Measurements from ENCODE around the gene LCK. TPM values are rescaled to one million over a fixed set of nuclear protein-coding genes. Genes with fewer than 3 reads are reported as not detected.
A peak's percentile ranks its signal among the peaks of the same experiment; 100 is the strongest.

LCK gene
- total RNA-seq, 1 experiment from 2014 or later: 37.6 TPM

DNA sequence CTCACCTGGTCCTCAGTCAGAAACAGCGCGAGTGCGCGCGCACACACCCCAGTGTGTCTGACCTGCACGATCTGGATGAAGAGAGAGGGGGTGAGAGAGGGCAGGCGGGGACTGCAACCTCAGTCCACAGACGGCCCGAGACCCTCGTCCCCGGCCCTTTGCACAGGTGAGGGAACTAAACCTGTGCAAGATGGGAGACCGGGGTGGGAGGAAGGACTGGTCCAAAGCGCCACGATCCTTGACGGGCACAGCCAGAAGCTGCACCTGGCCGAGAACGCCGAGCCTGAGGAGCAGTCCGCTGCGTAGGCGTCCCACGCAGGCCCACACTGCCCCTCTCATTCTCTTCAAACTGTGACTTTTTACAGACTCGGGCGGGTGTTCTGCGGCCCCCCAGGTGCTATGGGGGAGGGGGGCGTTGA is 46.1 kb upstream of the LCK start:
- Mint-ChIP-seq H3K27me3 (ENCODE audit: low read depth) (peaks cover 14% of the 10 kb centered on the region), H3K27ac (no peak overlapping the region; a peak in 1 of 7 replicates), H3K4me3 (peak overlapping the region; percentile 92 to 96), H3K36me3 (ENCODE audit: insufficient read depth in 1 of 3, low read depth in 3 of 3) (peaks cover 0 to 14% (median 11%) of the 10 kb centered on the region in 3 experiments; a peak in 5 of 7 replicates), H3K9me3 (no peaks in the 10 kb centered on the region), H3K4me1 (peaks cover 22 to 28% of the 10 kb centered on the region in 2 experiments)
- no peak overlapping the region for H3K4ac ChIP-seq (ENCODE audit: low read depth, low read length)
- no peak overlapping the region for H2AFZ ChIP-seq (ENCODE audit: low read length)
- H4K5ac ChIP-seq (ENCODE audit: insufficient read length, low read depth, low read length): no peak overlapping the region
- no peaks in the 10 kb centered on the region for H4K20me1 ChIP-seq (ENCODE audit: control insufficient read depth, insufficient read depth, insufficient read length)
- no peak overlapping the region for H4K91ac ChIP-seq (ENCODE audit: insufficient read length, low read depth, low read length)
- peaks cover 4% of the 10 kb centered on the region; the same call in 1 of the 2 replicates for H3K4me1 ChIP-seq (ENCODE audit: insufficient read depth, low read length)
- WGBS (ENCODE audit: extremely low coverage, insufficient read length, low lambda C conversion rate): no CpG with 5 or more reads among the region's 26 CpGs
- H4K8ac ChIP-seq (replicated peaks; ENCODE audit: insufficient read length, low read depth, low read length): no peak overlapping the region
- H3K9ac ChIP-seq (ENCODE audit: extremely low read depth, insufficient read length, low read length): no peak overlapping the region
- H3K27ac ChIP-seq (ENCODE audit: insufficient read length, low read depth, low read length): no peak overlapping the region
- H3K23me2 ChIP-seq (ENCODE audit: insufficient read length, low read depth, low read length, poor library complexity, severe bottlenecking): peaks cover 13% of the 10 kb centered on the region
- H3K27me3 ChIP-seq (ENCODE audit: insufficient read depth, low read length): no peaks in the 10 kb centered on the region; the same call in 1 of the 2 replicates
- no peak overlapping the region for H2BK120ac ChIP-seq (ENCODE audit: low read depth, low read length, poor library complexity, severe bottlenecking)
- peak overlapping the region; percentile 58 for H3K4me2 ChIP-seq (ENCODE audit: insufficient read depth, insufficient read length, low read length)
- no peak overlapping the region for H3T11ph ChIP-seq (ENCODE audit: low read length)
- H3K56ac ChIP-seq (ENCODE audit: insufficient read length, low read depth, low read length): no peak overlapping the region
- H3K79me2 ChIP-seq (ENCODE audit: insufficient read depth, low read length): no peaks in the 10 kb centered on the region
- no peak overlapping the region for H3K14ac ChIP-seq (ENCODE audit: insufficient read depth, low read length)
- peak overlapping the region; percentile 9 for H3K18ac ChIP-seq (ENCODE audit: insufficient read length, low read depth, low read length)
- no peak overlapping the region for H2BK20ac ChIP-seq (ENCODE audit: low read depth, low read length, poor library complexity, severe bottlenecking)
- H3K23ac ChIP-seq (ENCODE audit: insufficient read length, low read depth, low read length): no peak overlapping the region
- no peak overlapping the region for H2AK5ac ChIP-seq (ENCODE audit: insufficient read length, low read length)
- TF ChIP-seq, protein P1, sequence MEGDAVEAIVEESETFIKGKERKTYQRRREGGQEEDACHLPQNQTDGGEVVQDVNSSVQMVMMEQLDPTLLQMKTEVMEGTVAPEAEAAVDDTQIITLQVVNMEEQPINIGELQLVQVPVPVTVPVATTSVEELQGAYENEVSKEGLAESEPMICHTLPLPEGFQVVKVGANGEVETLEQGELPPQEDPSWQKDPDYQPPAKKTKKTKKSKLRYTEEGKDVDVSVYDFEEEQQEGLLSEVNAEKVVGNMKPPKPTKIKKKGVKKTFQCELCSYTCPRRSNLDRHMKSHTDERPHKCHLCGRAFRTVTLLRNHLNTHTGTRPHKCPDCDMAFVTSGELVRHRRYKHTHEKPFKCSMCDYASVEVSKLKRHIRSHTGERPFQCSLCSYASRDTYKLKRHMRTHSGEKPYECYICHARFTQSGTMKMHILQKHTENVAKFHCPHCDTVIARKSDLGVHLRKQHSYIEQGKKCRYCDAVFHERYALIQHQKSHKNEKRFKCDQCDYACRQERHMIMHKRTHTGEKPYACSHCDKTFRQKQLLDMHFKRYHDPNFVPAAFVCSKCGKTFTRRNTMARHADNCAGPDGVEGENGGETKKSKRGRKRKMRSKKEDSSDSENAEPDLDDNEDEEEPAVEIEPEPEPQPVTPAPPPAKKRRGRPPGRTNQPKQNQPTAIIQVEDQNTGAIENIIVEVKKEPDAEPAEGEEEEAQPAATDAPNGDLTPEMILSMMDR (conservative IDR thresholded peaks at IDR 0.05): no peak
- H3K9me3 ChIP-seq (ENCODE audit: control insufficient read depth, low read depth, low read length): no peaks in the 10 kb centered on the region
- H2BK5ac ChIP-seq (ENCODE audit: insufficient read length, low read length): no peak overlapping the region
- no peak overlapping the region for H2BK12ac ChIP-seq (ENCODE audit: insufficient read length, low read depth, low read length)
- no peak overlapping the region for H2BK15ac ChIP-seq (ENCODE audit: low read depth, low read length)
- H3K79me1 ChIP-seq (ENCODE audit: insufficient read depth, low read depth, low read length, poor library complexity, severe bottlenecking): no peaks in the 10 kb centered on the region
- no peak for DNase-seq

Measured in H9 (cell line).